Gastrocnemius medialis (tissue), 4 donors: ENCODE data around the gene APC2. TPM values are rescaled to one million over a fixed set of nuclear protein-coding genes. Genes with fewer than 3 reads are reported as not detected.

Experiments used
- ATAC-seq, 2 donors: fragments of 150-250 bp; one replicate each; pipeline ENCODE4 v1.9.1; 2016
- DNase-seq, 2 donors: peaks; one replicate each; pipeline ENCODE4 v3.0.0-alpha.2; 2019
- H3K27ac ChIP-seq, 4 donors: fragments of 200-600 bp; sonication (generic); 1 replicate in 1 of 4; 2 replicates in 3 of 4; pipeline ENCODE4 v1.5.1; 2016 to 2018; ENCODE audit warnings: mild to moderate bottlenecking in 2 of 4, moderate library complexity in 1 of 4
- H3K27me3 ChIP-seq, 3 donors: fragments of 200-600 bp; sonication (generic) in 2 of 3; 1 replicate in 1 of 3; 2 replicates in 2 of 3; pipeline versions ENCODE4 v1.5.1 to v1.6.0; 2016 to 2019; ENCODE audit warnings: mild to moderate bottlenecking in 1 of 3, moderate library complexity in 1 of 3
- H3K36me3 ChIP-seq, 2 donors: fragments of 200-600 bp; sonication (generic) in 1 of 2; one replicate each; pipeline ENCODE4 v1.5.1; 2017 to 2018
- H3K4me1 ChIP-seq, 2 donors: fragments of 200-600 bp; sonication (generic) in 1 of 2; one replicate each; pipeline ENCODE4 v1.5.1; 2016 to 2017; ENCODE audit warnings: mild to moderate bottlenecking in 2 of 2
- H3K4me3 ChIP-seq, 4 donors: fragments of 200-600 bp; sonication (generic) in 3 of 4; 1 replicate in 1 of 4; 2 replicates in 3 of 4; pipeline ENCODE4 v1.5.1; 2016 to 2019; ENCODE audit warnings: mild to moderate bottlenecking in 2 of 4
- H3K9me3 ChIP-seq, 3 donors: fragments of 200-600 bp; sonication (generic) in 2 of 3; 1 replicate in 1 of 3; 2 replicates in 2 of 3; pipeline ENCODE4 v1.5.1; 2016 to 2019
- CTCF ChIP-seq, 5 experiments: fragments of 450-650 bp in 3 of 5; fragments of 200-600 bp in 2 of 5; sonication (generic) in 2 of 5; IDR thresholded peaks in 4 of 5; conservative IDR thresholded peaks in 1 of 5; 1 replicate in 4 of 5; 2 replicates in 1 of 5; pipeline ENCODE4 v1.5.1; 2016 to 2019; ENCODE audit warnings: antibody characterized with exemption in 5 of 5, mild to moderate bottlenecking in 3 of 5, moderate library complexity in 3 of 5
- POLR2A ChIP-seq, 2 donors: fragments of 450-650 bp; IDR thresholded peaks; one replicate each; pipeline ENCODE4 v1.6.1; 2017; ENCODE audit warnings: antibody characterized with exemption in 2 of 2, mild to moderate bottlenecking in 2 of 2, moderate library complexity in 2 of 2
- in situ Hi-C, 4 donors: fragments of 200-750 bp; cut with MboI; loops; one replicate each; pipeline versions ENCODE4 v1.15.0 to v1.8.0; 2017; ENCODE audit warnings: low sequenced_read_pairs in 4 of 4
- intact Hi-C: fragments of 100-400 bp; cut with DNase I; formaldehyde crosslinking; loops from one replicate; pipeline ENCODE4 v1.15.1; 2023; ENCODE audit warnings: low total_unique reads
- total RNA-seq, 4 donors: library from RNA; depleted of rRNA; stranded (reverse); fragments of >200 nt; gene quantifications; one replicate each; pipeline versions ENCODE4 v1.1.0 to v1.2.3, GENCODE V29; 2016

The APC2 gene
- total RNA-seq, 4 donors from 2014 or later = 0.04 TPM; not detected in 3

GRCh38 chr19:1489463-1490310 lies 39.8 kb downstream of the APC2 start:
- H3K4me1 ChIP-seq = peaks cover 5 to 9% of the 10 kb centered on the region in 2 donors
- in situ Hi-C loops = no loop called here
- intact Hi-C loops = loop anchor here (1.0 to 2.0 kb wide), 3 partner anchors 10 to 103 kb away; partner anchors contain the start of genes C19orf25 and MBD3
- H3K27ac ChIP-seq = peak overlapping the region; percentile 70 to 86 (median 76)
- H3K4me3 ChIP-seq = peak overlapping the region; percentile 54 to 73 (median 58)
- H3K27me3 ChIP-seq = no peaks in the 10 kb centered on the region
- no peaks in the 10 kb centered on the region for H3K9me3 ChIP-seq
- DNase-seq (no peak), ATAC-seq (no peak)
- TF ChIP-seq POLR2A (IDR thresholded peaks at IDR 0.05) (no peak), CTCF (IDR thresholded peaks at IDR 0.05 in 4 of 5, conservative IDR thresholded peaks at IDR 0.05 in 1 of 5) (no peak)
- H3K36me3 ChIP-seq = no peaks in the 10 kb centered on the region

GRCh38 chr19:1490311-1491113 lies 40.6 kb downstream of the APC2 start, which contains the start of gene PCSK4:
TSS of gene PCSK4 (minus strand) at chr19:1490350. CDS start at chr19:1490346, 4 bp downstream.
- intact Hi-C loops (loop anchor here (1.0 to 2.0 kb wide), 3 partner anchors 11 to 102 kb away; partner anchors contain the start of genes C19orf25 and MBD3), in situ Hi-C loops (no loop called here)
- Histone ChIP-seq H3K27ac (peak within 1 kb of the TSS; percentile 70 to 86 (median 76)), H3K4me1 (peaks cover 5 to 9% of the 10 kb centered on the region in 2 donors), H3K9me3 (no peaks in the 10 kb centered on the region), H3K4me3 (peak within 1 kb of the TSS; percentile 54 to 73 (median 62)), H3K27me3 (no peaks in the 10 kb centered on the region), H3K36me3 (no peaks in the 10 kb centered on the region)
- DNase-seq (peak; percentile 98 to 99), ATAC-seq (peak; percentile 94 to 98)
- TF ChIP-seq CTCF (IDR thresholded peaks at IDR 0.05 in 4 of 5, conservative IDR thresholded peaks at IDR 0.05 in 1 of 5) = peak in 1 of 5 experiments; percentile 5
- TF ChIP-seq POLR2A (IDR thresholded peaks at IDR 0.05) = no peak

- Histone ChIP-seq H3K36me3 (no peaks in the 10 kb centered on the region), H3K4me1 (peaks cover 5 to 9% of the 10 kb centered on the region in 2 donors), H3K4me3 (peak within 1 kb of the TSS; percentile 54 to 73 (median 62)), H3K27ac (peak within 1 kb of the TSS; percentile 70 to 86 (median 76)), H3K9me3 (no peaks in the 10 kb centered on the region), H3K27me3 (peaks cover 0 to 3% (median 0%) of the 10 kb centered on the region in 3 donors)
- TF ChIP-seq POLR2A (IDR thresholded peaks at IDR 0.05) (peak in 1 of 2 donors; percentile 10), CTCF (IDR thresholded peaks at IDR 0.05 in 4 of 5, conservative IDR thresholded peaks at IDR 0.05 in 1 of 5) (no peak)
- in situ Hi-C loops (no loop called here), intact Hi-C loops (loop anchor here (2.0 kb wide), 1 partner anchor 18 kb away; no protein-coding TSS in a partner anchor)
- peak in 1 of 2 donors; percentile 2 for ATAC-seq
- no peak for DNase-seq
Measured at GRCh38 chr19:1491114-1491848, 41.4 kb downstream of the APC2 start, which contains the start of gene REEP6. TSS of gene REEP6 (plus strand) at chr19:1491181. CDS start at chr19:1491270, 89 bp downstream.

GRCh38 chr19:1491849-1492170 lies 41.9 kb downstream of the APC2 start:
- in situ Hi-C loops = no loop called here
- ATAC-seq (no peak), DNase-seq (no peak)
- Histone ChIP-seq H3K9me3 (no peaks in the 10 kb centered on the region), H3K27ac (no peak overlapping the region), H3K36me3 (no peaks in the 10 kb centered on the region), H3K4me1 (peaks cover 5 to 9% of the 10 kb centered on the region in 2 donors), H3K4me3 (peak overlapping the region in 1 of 4 donors; percentile 73), H3K27me3 (peaks cover 0 to 3% (median 1%) of the 10 kb centered on the region in 3 donors)
- no peak for TF ChIP-seq POLR2A (IDR thresholded peaks at IDR 0.05)
- no peak for TF ChIP-seq CTCF (IDR thresholded peaks at IDR 0.05 in 4 of 5, conservative IDR thresholded peaks at IDR 0.05 in 1 of 5)
- intact Hi-C loops = loop anchor here (2.0 kb wide), 1 partner anchor 17 kb away; no protein-coding TSS in a partner anchor
